Sciatic nerve (tissue), 2 donors: ENCODE measurements around the gene USP15. TPM values are rescaled to one million over a fixed set of nuclear protein-coding genes. Genes with fewer than 3 reads are reported as not detected.

ENCODE experiments used
- ATAC-seq: fragments of 200-7000 bp; cut with Tn5 transposase; one replicate; pipeline ENCODE4 v1.9.1; 2020; ENCODE audit warnings: mild to moderate bottlenecking, moderate library complexity
- DNase-seq: peaks from one replicate; pipeline ENCODE4 v3.0.0-alpha.2; 2020; ENCODE audit warnings: low spot score
- intact Hi-C: fragments of 100-400 bp; cut with DNase I; formaldehyde crosslinking; loops from one replicate; pipeline ENCODE4 v1.14.2; 2022
- total RNA-seq: library from RNA; stranded (reverse); fragmentation: NEBNext Ultra II Directional; extraction: Animal tissue kit (Norgen Biotek cat#: 25700); gene quantifications from one replicate; pipeline ENCODE4 v1.2.1, GENCODE V29; 2021
- donor health status: DM: no; HTN: no; CAD: no.
- donor health status: DM: no; HTN: no; CAD: no.

Gene USP15
- total RNA-seq, 1 donor from 2014 or later = 81.4 TPM

DNA sequence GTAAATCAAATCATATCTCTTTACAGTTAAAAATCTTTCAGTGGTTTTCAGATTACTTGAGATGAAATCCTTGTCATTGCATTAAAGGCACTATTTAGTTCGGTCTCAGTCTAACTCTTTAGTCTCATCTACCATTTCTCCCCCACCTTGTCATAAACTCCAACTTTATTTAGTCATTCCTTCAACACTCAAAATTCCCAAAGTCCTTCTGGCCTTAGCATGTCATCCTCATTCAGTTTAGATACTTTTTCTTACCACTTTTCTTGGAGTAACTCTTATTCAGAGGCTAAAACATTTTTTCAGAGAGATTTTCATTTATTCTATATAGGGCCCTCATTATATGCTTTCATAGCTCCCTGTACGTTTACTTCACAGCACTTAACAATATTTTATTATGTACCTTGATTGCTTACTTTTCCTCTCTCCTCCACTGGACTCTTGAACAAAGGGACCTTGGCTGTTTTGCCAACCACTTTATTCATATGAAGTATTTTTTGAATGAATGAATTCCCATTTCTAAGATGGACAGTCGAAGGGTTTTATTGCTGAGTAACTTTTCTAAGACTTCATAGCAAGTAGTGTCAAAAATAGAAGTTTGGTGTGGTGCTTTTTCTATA is 12.8 kb downstream of the USP15 start:
- intact Hi-C loops = no loop called here

GRCh38 chr12:62273724-62274380 is 13.6 kb downstream of the USP15 start:
- no peak for DNase-seq
- intact Hi-C loops = no loop called here
- no peak for ATAC-seq

More for the DNA sequence above, 12.8 kb downstream of the USP15 start:
- DNase-seq (no peak), ATAC-seq (no peak)

GRCh38 chr12:62278022-62278421 is 17.8 kb downstream of the USP15 start:
- intact Hi-C loops = no loop called here
- no peak for DNase-seq
- ATAC-seq = no peak

- no peak for DNase-seq
- intact Hi-C loops = no loop called here
- ATAC-seq = no peak
These were observed 18.9 kb downstream of the USP15 start for GRCh38 chr12:62279058-62279457.

DNA sequence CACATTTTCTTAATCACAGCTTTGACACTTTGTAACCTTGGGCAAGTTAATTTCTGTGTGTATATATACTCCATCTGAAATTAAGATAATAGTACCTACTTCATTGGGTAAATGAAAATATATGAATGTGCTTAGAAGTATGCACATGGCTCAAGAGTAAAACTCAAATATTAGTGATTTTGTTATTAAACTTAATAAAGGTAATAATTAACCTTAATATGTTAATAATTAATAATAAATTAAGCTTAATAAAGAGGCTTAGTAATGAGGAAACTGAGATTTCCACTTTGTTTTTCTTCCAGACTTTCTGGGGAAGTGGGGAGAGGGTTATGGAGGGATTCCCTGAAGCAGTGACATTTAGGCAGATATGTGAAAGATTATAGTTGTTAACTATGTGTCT is 19.8 kb downstream of the USP15 start:
- DNase-seq (no peak), ATAC-seq (no peak)
- intact Hi-C loops = no loop called here

- ATAC-seq (no peak), DNase-seq (no peak)
- intact Hi-C loops = no loop called here
These were observed 22.0 kb downstream of the USP15 start for GRCh38 chr12:62282057-62282774.

DNA sequence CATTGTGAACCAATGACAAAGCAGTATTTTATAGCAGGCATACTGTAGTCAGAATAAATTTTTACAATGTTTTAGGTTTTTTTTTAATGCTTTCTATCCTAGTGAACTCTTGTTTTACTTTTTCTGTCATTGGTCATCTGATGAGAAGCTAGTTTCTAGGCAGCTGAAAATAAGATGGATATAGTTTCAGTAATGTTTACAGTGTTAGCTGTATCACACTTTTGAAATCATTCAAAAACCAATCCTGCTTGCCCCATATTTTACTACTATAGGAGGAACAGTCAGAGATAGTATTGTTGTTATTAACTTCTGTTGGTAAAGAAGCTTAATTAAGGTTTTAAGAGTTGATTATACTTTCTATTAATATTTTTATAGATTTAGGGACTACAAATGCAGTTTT is 24.5 kb downstream of the USP15 start:
- intact Hi-C loops = no loop called here
- ATAC-seq = no peak

DNA sequence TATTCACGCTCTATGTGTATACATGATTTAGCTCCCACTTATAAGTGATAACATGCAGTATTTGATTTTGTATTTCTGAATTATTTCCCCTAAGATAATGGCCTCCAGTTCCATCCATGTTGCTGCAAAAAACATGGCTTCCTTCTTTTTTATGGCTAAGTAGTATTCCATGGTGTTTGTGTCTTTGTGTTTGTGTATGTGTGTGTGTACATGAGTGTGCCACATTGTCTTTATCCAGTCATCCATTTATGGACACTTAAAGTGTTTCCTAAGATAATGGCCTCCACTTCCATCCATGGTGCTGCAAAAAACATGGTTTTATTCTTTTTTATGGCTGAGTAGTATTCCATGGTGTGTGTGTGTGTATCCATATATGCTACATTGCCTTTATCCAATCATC is 25.1 kb downstream of the USP15 start:
- ATAC-seq (no peak), DNase-seq (no peak)
- intact Hi-C loops = no loop called here

More for the DNA sequence above, 24.5 kb downstream of the USP15 start:
- no peak for DNase-seq

DNA sequence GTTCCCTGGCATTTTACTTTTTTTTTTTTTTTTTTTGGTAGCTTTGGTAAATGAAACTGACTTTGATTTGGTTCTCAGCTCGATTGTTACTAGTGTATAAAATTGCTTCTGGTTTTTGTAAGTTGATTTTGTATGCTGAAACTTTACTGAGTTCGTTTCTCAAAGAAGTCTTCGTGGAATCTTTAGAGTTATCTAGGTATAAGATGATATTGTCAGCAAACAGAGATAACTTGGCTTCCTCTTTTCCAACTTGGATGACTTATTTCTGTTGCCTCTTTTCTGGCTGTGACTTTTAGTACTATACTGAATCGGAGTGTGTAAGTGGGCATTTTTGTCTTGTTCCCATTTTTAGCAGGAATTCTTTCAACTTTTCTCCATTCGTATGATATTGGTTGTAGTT is 28.1 kb downstream of the USP15 start:
- ATAC-seq = no peak
- intact Hi-C loops = no loop called here
- DNase-seq = no peak

DNA sequence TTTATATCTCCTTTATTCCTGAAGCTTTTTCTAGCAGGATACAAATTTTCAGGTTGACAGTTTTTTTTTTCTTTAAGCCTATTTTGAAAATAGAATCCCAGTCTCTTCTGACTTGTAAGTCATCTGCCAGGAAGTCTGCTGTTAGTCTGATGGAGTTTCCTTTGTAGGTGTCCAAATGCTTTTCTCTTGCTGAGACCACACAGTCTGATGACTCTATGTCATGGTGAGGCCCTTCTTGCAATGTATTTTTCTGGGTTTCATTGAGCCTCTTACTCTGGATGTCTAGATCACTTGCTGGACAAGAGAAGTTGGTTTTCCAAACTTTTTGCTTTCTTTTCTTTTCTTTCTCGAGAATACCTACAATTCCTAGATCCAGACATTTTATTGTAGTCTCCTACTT is 30.6 kb downstream of the USP15 start:
- intact Hi-C loops = no loop called here
- DNase-seq (no peak), ATAC-seq (no peak)

DNA sequence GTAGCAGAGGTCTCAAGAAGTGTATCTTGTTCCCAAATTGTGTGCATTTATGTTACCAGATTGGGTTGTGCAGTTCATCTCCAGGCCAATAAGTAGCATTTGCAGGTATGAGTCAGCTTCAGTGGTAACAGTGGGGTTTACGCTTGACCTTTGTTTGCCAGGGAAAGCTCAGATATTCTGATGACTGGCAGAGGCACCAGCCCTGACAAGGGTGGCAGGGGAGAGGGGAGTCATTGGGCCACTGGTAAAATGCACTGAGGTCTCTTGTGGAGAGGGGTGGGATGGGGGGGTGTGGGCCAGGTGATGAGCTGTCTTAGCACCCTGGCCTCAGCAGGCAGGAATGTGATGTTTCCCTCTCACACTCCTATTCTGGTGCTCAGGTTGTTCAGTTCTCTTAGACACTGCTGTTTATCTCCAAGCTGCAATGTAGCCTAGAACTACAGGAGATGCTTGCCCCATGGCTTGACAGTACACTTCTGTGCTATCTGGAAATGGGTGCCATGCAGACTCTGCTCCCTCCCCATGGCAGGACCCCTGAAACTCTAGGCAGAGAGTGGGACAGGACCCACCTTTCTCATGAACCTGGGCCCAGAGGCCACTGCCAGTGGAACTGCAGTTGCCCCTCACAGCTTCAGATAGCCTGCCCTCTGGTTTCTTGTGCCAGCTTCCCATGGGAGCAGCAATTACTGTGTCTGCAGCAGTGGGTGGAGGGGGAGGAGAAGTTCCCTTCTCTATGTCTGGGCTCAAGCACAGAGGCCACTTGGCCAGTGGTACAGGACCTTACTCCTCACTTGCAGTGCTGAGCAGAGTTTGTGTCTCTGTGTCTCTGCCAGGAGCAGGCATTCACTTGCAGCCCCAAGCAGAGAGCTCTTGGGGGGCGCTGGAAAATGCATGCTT is 31.9 kb downstream of the USP15 start:
- ATAC-seq (no peak), DNase-seq (no peak)
- intact Hi-C loops = no loop called here

GRCh38 chr12:62292761-62293344 is 32.6 kb downstream of the USP15 start:
- DNase-seq (no peak), ATAC-seq (no peak)
- intact Hi-C loops = no loop called here

GRCh38 chr12:62294378-62294777 is 34.2 kb downstream of the USP15 start:
- intact Hi-C loops = no loop called here
- ATAC-seq (no peak), DNase-seq (no peak)

DNA sequence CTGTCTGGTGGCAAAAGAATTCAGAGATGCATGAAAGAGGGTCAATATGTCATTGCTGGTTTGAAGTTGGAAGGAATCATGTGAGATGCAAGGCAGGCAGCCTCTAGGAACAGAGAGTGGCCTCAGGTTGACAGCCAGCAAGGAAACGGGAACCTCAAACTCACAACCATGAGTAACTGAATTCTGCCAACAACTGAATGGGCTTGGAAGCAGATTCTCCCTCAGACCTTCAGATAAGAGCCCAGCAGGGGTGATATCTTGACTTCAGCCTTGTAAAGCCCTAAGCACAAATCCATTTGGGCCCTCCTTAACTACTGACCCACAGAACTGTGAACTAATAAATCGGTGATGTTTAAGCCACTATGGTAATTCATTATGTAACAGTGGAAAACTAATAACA is 35.8 kb downstream of the USP15 start:
- intact Hi-C loops = no loop called here
- no peak for DNase-seq

GRCh38 chr12:62297321-62297720 is 37.1 kb downstream of the USP15 start:
- intact Hi-C loops = no loop called here
- DNase-seq = no peak
- no peak for ATAC-seq

More for the DNA sequence above, 35.8 kb downstream of the USP15 start:
- ATAC-seq = no peak

DNA sequence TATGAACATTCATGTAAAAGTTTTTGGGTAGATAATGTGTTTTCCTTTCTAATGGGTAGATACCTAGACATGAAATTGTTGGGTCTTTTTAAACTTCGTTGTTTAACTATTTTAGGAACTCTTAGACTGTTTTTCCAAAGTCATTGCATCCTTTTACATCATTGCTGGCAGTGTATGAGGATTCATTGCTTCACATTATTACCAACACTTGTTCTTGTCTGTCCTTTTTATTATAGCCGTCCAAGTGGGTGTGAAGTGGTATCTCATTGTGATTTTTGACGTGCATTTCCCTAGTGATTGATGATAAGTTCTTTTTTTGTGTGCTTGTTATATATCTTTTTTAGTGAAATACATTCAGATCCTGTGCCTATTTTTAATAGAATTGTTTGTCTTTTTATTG is 39.4 kb downstream of the USP15 start:
- intact Hi-C loops = no loop called here
- DNase-seq (no peak), ATAC-seq (no peak)

DNA sequence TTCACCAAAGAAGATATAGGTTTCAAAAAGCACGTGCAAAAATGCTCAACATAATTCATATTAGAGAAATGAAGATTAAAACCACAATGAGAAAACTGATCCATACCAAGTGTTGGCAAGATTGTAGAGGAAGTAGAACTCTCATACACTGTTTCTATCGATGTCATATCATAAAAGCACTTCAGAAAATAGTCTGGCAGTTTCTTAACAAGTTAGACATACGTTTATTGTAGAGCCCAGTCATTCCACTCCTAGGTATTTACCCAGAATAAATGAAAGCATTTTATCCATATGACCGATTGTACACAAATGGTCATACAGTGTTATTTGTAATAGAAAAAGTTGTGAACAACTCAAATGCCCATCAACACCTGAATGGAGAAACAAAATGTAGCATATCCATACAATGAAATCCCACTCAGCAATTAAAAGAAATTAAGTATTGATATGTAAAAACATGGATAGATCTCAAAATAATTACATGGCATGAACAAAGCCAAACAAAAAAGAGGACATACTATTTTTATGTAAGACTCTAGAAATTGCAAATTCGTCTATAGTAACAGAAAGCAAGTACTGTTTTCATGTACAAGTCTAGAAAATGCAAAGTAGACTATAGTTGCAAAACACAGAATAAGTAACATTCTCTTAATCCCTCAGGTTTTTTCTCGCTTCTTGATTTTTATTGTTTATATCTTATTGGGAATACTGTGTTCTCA is 41.0 kb downstream of the USP15 start:
- intact Hi-C loops = no loop called here
- DNase-seq (no peak), ATAC-seq (no peak)

DNA sequence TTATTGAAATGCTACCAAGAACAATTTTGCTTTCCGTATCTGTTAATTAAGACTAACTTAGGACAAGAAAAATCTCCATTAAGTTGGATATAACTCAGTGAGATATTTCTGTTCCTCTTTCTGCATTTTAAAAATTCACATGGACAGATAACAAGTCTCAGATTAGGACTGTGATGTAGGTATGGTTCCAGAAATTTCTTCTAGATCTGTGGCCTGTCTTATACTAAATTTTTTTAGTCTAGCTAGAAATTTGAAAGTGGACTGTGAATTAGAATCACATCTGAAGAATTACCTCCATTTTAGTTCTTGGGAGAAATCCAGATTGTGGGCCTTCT is 41.6 kb downstream of the USP15 start:
- intact Hi-C loops = no loop called here
- ATAC-seq (no peak), DNase-seq (no peak)

DNA sequence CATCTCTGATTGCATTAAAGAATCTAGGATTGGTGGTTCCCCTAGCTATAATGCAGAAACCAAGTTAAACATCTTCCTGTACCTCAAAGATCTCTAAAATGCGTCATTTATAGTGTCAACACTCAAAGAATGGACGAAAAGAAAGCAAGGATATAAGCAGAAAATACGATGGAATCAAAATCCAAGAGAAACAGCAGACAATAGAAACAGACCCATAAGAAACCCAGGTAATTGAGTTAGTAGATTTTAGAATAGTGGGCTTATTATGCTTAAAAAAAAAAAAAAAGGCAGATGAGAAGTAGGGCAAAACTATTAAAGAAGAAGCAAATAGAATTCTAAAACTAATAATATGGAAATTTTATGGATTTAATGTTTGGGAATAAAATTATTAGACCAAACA is 44.4 kb downstream of the USP15 start:
- intact Hi-C loops = no loop called here
- ATAC-seq (no peak), DNase-seq (no peak)
